ENCODE results near the gene MSH5. TPM values are rescaled to one million over a fixed set of nuclear protein-coding genes. Genes with fewer than 3 reads are reported as not detected.
A peak's percentile ranks its signal among the peaks of the same experiment; 100 is the strongest.

The MSH5 gene
- total RNA-seq, 8 experiments from 2014 or later = 3.8 to 65.3 (median 11.3) TPM

DNA sequence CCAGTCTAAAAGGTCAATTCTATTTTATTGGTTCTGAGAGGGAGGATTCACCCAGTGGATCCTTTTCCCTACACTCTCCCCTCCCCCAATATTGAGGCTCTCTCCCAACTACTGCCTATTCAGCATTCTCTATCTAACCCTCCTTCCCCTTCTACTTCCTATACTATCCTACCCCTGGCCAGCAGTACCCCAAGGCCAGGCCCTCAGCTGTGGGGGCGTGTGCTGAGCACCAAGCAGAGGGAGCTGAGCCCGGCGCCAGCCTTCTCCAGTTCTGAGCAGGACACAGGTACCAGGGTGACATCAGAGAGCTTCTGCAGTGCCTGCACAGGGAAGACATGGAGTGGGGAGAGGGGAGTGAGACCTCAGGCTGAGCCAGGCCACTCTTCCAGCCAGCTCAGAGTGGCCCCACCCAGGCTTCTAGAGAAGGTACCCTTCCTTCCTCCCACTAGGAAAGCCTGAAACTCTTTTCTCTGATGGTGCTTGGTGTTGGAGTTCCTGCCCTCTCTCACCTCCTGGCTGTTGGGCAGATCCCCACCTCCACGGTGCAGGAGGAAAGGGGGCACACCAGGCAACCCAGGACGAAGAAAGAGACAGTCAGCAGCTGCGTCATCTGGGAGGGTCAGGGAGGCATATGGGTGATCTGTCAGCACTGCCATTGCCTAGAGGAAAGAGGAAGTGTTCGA is 12.6 kb upstream of the MSH5 start:
- no peak overlapping the region for H3K4me3 ChIP-seq
- H3K4me1 ChIP-seq (replicated peaks in 1 of 2) = peaks cover 12% of the 10 kb centered on the region in 2 donors
- WGBS, 10 experiments = 80 to 100% (median 90%) methylated on average over 2 to 3 of the region's 7 CpGs; no CpG with 5 or more reads in 5 of the 10 experiments
- no peak for ATAC-seq (replicated peaks in 6 of 8)
- H3K27ac ChIP-seq = no peak overlapping the region
- in situ Hi-C loops (cut with MboI; ENCODE audit: low pct_unique_long_range_greater_than_20kb in 2 of 9, low sequenced_read_pairs in 9 of 9, unreplicated experiment in 9 of 9) = no loop called here

DNA sequence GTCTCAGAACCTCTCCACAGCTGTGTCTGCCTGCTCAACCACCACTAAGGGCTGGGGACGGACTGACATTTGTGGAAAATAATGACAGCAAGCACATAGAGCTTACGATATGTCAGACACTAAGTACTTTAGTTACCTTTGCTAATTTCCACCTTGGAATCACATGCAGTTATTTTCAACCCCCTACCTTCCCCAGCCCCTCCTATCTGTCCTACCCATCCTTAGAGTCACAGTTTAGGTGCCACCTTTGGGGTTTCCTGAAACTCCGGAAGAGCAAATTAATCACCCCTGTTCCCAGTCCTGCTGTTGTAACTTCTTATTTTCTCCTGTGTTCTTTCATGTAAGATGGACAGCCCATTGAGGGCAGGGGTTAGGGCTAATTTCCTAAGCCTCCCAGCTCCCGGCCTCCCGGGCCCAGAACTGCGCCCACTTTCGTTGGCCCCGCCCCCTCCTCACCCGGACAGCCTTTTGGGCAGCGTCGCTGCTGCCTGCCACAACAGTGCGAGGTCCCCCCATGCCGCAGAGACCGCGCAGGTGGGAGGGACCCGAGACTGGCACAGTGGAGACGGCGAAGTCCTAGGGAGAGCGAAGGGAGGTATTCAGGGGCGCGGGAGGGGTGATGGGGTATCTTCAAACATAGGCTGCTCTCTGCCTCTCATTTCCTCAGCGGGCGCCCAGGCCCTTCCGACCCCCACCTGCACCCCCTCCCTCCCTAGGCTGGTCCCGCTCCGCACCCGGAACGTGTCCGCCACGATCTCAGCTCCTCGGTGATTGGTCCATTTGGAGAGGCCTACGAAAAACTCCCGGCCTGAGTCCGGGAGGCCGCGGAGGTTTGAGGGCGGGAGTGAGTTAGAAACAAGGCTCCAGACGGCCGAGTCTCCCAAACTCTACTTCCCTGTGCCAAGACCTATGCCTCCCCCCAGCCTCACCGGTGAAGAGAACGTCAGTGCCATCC is 11.8 kb upstream of the MSH5 start:
- H3K27ac ChIP-seq = no peak overlapping the region
- in situ Hi-C loops (cut with MboI; ENCODE audit: low pct_unique_long_range_greater_than_20kb in 2 of 9, low sequenced_read_pairs in 9 of 9, unreplicated experiment in 9 of 9) = no loop called here
- WGBS, 10 experiments = 30 to 100% (median 96%) methylated on average over 1 to 18 of the region's 41 CpGs; no CpG with 5 or more reads in 3 of the 10 experiments
- H3K4me3 ChIP-seq = no peak overlapping the region
- no peak for ATAC-seq (replicated peaks in 6 of 8)
- H3K4me1 ChIP-seq (replicated peaks in 1 of 2) = peaks cover 12% of the 10 kb centered on the region in 2 donors

DNA sequence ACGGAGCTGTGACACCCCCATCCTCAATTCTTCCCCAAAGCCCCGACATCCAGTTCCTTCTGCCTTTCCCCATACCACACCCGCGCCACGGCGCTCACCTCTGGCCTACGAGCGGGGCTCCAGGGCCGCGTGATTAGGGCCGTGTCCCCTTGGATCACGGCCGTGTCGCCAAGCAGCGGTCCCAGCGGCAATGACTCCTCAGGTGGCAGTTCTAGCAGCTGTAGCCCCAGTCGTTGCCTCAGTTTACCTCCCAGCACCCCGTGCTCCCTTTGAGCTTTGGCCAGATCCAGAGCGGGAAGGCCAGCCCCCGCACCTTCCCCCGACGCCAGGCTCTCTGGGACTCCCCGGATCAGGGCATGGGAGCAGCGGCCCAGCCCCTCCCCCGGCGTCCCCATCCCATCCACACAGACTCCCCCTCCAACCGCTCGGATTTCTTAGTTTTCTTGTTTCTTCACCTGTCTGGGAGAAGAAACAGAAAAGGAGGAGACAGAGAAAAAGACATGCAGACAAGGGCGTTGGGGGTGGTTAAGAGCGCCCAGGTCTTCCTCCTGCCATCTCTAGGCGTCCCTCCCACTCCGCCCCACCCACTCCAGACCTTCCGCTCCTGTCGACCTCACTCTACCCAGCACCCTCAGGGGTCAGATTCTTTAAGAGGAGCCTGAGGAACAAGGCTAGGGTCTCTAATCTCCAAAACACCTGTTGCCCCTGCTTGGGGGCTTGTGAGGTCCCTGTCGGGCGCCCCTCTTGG is 10.9 kb upstream of the MSH5 start, which contains the start of gene DDAH2:
DDAH2 (minus strand) TSS at position 533 of the 748 bp plus-strand sequence; CDS start at position 395, 138 bp downstream.
- peak within 1 kb of the TSS; percentile 76 to 77 for H3K27ac ChIP-seq
- ATAC-seq (replicated peaks in 6 of 8) = peak in 3 of 8 experiments; percentile 25 to 31 (median 25)
- H3K4me3 ChIP-seq = peak within 1 kb of the TSS; percentile 67 to 92 (median 91)
- H3K4me1 ChIP-seq (replicated peaks in 1 of 2) = peaks cover 12 to 13% of the 10 kb centered on the region in 2 donors
- WGBS, 10 experiments = 0 to 64% (median 20%) methylated on average over 1 to 12 of the region's 36 CpGs; no CpG with 5 or more reads in 3 of the 10 experiments
- in situ Hi-C loops (cut with MboI; ENCODE audit: low pct_unique_long_range_greater_than_20kb in 2 of 9, low sequenced_read_pairs in 9 of 9, unreplicated experiment in 9 of 9) = no loop called here

DNA sequence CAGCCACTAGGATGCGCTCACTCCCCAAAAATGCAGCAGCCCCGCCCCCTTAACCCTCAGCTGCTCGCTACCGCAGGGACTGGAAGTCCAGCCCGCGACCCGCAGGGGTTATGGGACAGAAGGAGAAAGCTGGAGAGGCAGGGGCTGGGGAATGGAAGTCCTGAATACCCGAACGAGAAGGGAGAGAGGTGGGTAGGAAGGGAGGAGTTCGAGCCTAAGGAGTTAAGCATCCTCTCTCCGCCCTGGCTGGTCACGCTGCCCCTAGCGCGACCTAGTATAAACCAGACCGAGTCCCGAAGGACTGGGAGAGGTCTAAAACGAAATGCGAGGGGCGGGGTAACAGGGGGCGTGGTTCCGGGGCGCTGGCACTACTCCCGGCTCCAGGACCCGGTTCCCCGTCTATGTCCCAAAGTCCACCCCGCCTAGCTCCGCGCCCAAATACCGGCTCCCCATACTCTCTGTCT is 10.3 kb upstream of the MSH5 start:
- Histone ChIP-seq H3K4me3 (peak overlapping the region; percentile 67 to 92 (median 91)), H3K27ac (peak overlapping the region; percentile 76 to 77), H3K4me1 (replicated peaks in 1 of 2) (peaks cover 16 to 19% of the 10 kb centered on the region in 2 donors)
- in situ Hi-C loops (cut with MboI; ENCODE audit: low pct_unique_long_range_greater_than_20kb in 2 of 9, low sequenced_read_pairs in 9 of 9, unreplicated experiment in 9 of 9) = no loop called here
- WGBS, 10 experiments = 0 to 5% methylated on average over 1 to 4 of the region's 29 CpGs; no CpG with 5 or more reads in 8 of the 10 experiments
- peak; percentile 76 to 88 (median 82) for ATAC-seq (replicated peaks in 6 of 8)

DNA sequence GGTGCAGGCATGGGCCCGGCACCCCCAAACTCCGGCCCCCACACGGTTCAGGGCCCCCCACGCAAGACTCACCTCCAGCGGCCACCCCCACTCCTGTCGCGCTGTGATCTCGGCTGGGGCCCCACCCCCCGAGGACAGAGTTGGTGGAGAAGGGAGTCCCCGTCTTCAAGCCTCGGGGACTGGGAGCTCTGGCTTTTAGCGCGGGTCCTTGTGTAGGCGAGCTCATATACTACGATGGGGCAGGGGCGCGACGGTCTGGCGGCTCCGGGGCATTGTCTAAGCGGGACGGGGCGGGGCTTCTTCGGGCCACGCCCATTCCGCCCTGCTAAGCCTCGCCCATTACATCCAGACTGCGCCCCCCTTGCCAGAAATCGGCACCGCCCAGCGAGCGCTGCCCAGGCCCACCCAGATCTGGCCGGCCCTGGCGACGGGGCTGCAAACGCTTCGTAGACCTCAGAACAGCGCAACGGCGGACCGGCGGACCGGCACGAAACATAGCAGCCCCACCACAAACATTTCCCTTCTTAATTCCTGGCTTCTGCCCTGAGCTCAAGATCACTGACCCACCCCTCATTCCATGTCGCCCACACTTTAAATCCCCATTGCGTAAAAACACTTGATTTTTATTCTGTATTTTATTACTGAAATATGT is 9.7 kb upstream of the MSH5 start:
- in situ Hi-C loops (cut with MboI; ENCODE audit: low pct_unique_long_range_greater_than_20kb in 2 of 9, low sequenced_read_pairs in 9 of 9, unreplicated experiment in 9 of 9) = no loop called here

DNA sequence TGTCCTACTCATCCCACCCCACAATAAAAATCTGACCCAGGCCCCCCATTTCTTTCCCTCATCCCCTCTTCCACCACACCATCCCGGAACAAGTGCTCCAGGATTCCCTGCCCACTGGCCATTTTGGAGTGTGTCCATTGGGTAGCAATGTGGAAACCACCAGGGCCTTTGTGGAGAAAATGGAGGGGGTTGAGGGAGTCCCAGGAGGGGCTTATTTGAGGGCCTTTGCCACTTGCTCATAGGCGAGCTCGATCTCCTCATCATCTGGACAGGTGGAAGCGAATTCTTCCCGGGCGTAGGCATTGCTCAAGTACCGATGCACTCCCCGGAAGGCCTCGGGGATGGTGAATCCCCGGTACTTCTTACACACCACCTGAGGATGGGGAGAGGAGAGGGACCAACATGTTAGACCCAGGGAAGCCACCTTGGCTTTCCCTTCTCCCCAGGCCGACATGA is 9.1 kb upstream of the MSH5 start:
- Histone ChIP-seq H3K27ac (peak overlapping the region; percentile 76 to 77), H3K4me3 (peak overlapping the region; percentile 67 to 92 (median 91)), H3K4me1 (replicated peaks in 1 of 2) (peaks cover 20 to 24% of the 10 kb centered on the region in 2 donors)
- ATAC-seq (replicated peaks in 6 of 8) = no peak
- WGBS, 10 experiments = 83 to 100% (median 97%) methylated on average over 1 to 5 of the region's 11 CpGs; no CpG with 5 or more reads in 4 of the 10 experiments
- in situ Hi-C loops (cut with MboI; ENCODE audit: low pct_unique_long_range_greater_than_20kb in 2 of 9, low sequenced_read_pairs in 9 of 9, unreplicated experiment in 9 of 9) = no loop called here

More for the DNA sequence above, 9.7 kb upstream of the MSH5 start:
- H3K4me3 ChIP-seq = peak overlapping the region; percentile 67 to 92 (median 91)
- peaks cover 20 to 22% of the 10 kb centered on the region in 2 donors for H3K4me1 ChIP-seq (replicated peaks in 1 of 2)
- ATAC-seq (replicated peaks in 6 of 8) = peak; percentile 33 to 82 (median 78)
- 5 to 20% (median 13%) methylated on average over 1 to 18 of the region's 46 CpGs; no CpG with 5 or more reads in 7 of the 10 experiments for WGBS, 10 experiments
- peak overlapping the region; percentile 76 to 77 for H3K27ac ChIP-seq

DNA sequence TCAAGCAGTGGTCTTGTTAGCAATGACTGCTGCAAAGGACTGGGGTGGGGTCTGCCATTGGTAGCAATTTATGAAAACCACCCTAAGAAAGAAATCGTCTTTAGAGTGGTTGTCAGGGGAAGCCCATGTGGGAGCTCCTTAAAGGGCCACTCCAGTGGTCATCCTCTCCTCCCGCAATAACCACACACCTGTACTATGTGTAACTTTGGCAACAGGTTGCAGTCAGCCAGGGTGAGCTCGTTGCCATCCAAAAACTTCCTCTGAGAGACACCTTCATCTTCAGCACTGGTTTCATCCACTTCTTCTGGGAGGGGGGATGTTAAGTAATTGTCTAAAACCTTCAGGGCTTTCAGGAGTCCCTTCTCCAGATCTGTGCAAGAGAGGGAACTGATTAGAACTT is 7.8 kb upstream of the MSH5 start:
- WGBS, 10 experiments = 60% methylated on average over 1 of the region's 3 CpGs; no CpG with 5 or more reads in 9 of the 10 experiments
- Histone ChIP-seq H3K27ac (no peak overlapping the region), H3K4me3 (no peak overlapping the region), H3K4me1 (replicated peaks in 1 of 2) (peaks cover 25 to 35% of the 10 kb centered on the region in 2 donors)
- in situ Hi-C loops (cut with MboI; ENCODE audit: low pct_unique_long_range_greater_than_20kb in 2 of 9, low sequenced_read_pairs in 9 of 9, unreplicated experiment in 9 of 9) = no loop called here
- ATAC-seq (replicated peaks in 6 of 8) = no peak

DNA sequence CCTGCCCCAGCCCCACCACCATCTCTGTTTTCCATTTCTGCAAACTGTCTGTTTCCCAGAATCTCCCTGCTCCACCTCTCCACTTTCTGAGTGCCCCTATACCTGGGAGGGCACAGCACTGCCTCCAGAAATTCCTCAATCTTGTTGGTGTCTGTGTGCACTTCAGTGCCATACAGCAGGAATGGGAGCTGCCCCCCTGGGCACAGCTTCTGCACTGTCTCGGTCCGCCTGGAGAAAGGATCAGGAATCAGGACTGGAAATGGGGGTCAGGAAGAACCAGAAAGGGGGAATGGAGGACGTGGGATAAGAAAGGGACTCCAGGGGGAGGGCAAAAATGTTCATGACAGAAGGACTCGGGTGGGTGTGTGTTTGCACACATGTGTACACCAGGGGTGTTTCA is 6.1 kb upstream of the MSH5 start:
- Histone ChIP-seq H3K4me3 (no peak overlapping the region), H3K27ac (no peak overlapping the region), H3K4me1 (replicated peaks in 1 of 2) (peaks cover 39 to 46% of the 10 kb centered on the region in 2 donors)
- in situ Hi-C loops (cut with MboI; ENCODE audit: low pct_unique_long_range_greater_than_20kb in 2 of 9, low sequenced_read_pairs in 9 of 9, unreplicated experiment in 9 of 9) = no loop called here
- 60 to 96% (median 84%) methylated on average over 1 to 4 of the region's 4 CpGs; no CpG with 5 or more reads in 6 of the 10 experiments for WGBS, 10 experiments
- ATAC-seq (replicated peaks in 6 of 8) = no peak

DNA sequence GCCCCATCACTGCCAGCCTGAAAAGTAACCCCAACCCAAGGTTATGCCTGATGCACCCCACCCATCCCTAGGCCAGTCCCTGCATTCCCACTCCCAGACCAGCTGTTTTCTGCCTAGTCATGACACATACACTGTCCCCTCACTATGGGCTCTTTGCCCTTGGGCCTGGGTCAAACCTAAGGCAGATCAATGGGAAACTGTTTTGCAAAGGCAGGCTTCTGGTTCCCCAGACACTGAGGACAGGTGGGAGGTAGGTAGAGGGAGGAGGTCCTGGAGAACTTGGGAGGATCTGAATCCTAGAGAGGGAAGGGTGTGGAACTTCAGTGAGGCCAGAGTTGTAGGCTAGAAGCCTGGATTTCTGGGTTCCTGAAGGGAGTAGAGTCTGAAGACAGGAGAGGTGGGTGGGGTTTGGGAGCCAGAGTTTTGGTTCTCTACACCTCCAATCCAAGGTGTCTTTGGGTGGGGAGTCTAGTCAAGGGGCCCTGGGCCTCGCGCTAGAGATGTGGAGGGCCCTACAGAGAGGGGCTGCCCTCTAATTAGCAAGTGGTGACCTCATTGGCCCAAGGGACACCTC is 5.5 kb upstream of the MSH5 start:
- WGBS, 10 experiments = 8 to 40% (median 20%) methylated on average over 2 of the region's 2 CpGs; no CpG with 5 or more reads in 7 of the 10 experiments
- Histone ChIP-seq H3K4me3 (peak overlapping the region in 4 of 5 donors; percentile 43 to 69 (median 60)), H3K27ac (peak overlapping the region in 1 of 2 donors; percentile 86), H3K4me1 (replicated peaks in 1 of 2) (peaks cover 43 to 47% of the 10 kb centered on the region in 2 donors)
- ATAC-seq (replicated peaks in 6 of 8) = no peak
- in situ Hi-C loops (cut with MboI; ENCODE audit: low pct_unique_long_range_greater_than_20kb in 2 of 9, low sequenced_read_pairs in 9 of 9, unreplicated experiment in 9 of 9) = no loop called here

DNA sequence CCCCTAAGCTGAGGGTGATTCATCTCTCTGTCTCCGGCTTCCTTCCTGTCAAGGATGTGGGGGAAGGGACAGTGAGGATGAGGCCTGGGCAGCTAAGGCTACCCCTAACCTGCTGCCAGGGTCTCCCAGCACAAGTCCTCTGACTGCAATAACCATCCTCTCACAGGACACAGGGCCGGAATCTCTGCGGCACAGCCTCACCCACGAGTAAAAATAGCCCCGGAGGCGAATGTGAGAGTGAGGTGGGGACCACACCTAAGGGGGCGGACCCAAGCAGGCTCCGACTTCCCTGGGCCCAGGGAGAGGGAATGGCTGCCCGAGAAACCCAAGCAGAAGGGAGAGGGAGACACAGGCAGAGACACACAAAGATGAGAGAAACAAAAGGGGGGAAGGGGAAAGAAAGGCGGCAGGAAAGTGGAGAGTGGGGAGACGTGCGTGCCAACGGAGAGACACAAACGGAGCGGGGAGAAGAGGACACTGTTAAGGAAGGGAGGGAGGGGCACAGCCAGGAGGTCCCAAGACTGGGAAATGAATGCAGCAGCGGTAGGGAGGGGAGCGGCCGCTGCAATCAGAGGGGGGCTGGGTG is 4.9 kb upstream of the MSH5 start:
- Histone ChIP-seq H3K27ac (peak overlapping the region; percentile 44 to 86), H3K4me3 (peak overlapping the region; percentile 24 to 69 (median 57)), H3K4me1 (replicated peaks in 1 of 2) (peaks cover 45 to 47% of the 10 kb centered on the region in 2 donors)
- WGBS, 10 experiments = 0% methylated on average over 1 to 7 of the region's 18 CpGs; no CpG with 5 or more reads in 5 of the 10 experiments
- ATAC-seq (replicated peaks in 6 of 8) = peak; percentile 6 to 48 (median 28)
- in situ Hi-C loops (cut with MboI; ENCODE audit: low pct_unique_long_range_greater_than_20kb in 2 of 9, low sequenced_read_pairs in 9 of 9, unreplicated experiment in 9 of 9) = no loop called here
